PFSK-1 (cell line): Measurements from ENCODE around the gene CDC45.

Experiments used
- FOXP2 ChIP-seq: optimal IDR thresholded peaks from 2 replicates; pipeline ENCODE3; 2011; ENCODE audit warnings: borderline replicate concordance, control low read depth, inconsistent platforms; ENCODE audit not compliant: insufficient read depth; ENCODE audit errors: extremely low read length, extremely low read depth
- POLR2AphosphoS5 ChIP-seq: IDR thresholded peaks from 2 replicates; pipeline ENCODE4 v1.6.1; 2012; ENCODE audit warnings: low read depth, mild to moderate bottlenecking, control low read depth, low read length, moderate library complexity
- SIN3A ChIP-seq: IDR thresholded peaks from 2 replicates; pipeline ENCODE4 v1.6.1; 2012; ENCODE audit warnings: mild to moderate bottlenecking, low read length, moderate library complexity, borderline replicate concordance; ENCODE audit not compliant: insufficient read depth
- TAF1 ChIP-seq: IDR thresholded peaks from 2 replicates; pipeline ENCODE4 v1.6.1; 2012; ENCODE audit warnings: low read length, control low read depth, borderline replicate concordance; ENCODE audit not compliant: insufficient read depth
- TF ChIP-seq, protein P1 (sequence below), 2 experiments: IDR thresholded peaks; 2 replicates each; pipeline versions ENCODE4 v1.6.1 to v1.8.0; 2011 to 2012; ENCODE audit warnings: low read depth in 2 of 2, low read length in 2 of 2, control low read depth in 1 of 2, inconsistent platforms in 1 of 2, mild to moderate bottlenecking in 1 of 2, moderate library complexity in 1 of 2; ENCODE audit not compliant: insufficient read depth in 1 of 2

DNA sequence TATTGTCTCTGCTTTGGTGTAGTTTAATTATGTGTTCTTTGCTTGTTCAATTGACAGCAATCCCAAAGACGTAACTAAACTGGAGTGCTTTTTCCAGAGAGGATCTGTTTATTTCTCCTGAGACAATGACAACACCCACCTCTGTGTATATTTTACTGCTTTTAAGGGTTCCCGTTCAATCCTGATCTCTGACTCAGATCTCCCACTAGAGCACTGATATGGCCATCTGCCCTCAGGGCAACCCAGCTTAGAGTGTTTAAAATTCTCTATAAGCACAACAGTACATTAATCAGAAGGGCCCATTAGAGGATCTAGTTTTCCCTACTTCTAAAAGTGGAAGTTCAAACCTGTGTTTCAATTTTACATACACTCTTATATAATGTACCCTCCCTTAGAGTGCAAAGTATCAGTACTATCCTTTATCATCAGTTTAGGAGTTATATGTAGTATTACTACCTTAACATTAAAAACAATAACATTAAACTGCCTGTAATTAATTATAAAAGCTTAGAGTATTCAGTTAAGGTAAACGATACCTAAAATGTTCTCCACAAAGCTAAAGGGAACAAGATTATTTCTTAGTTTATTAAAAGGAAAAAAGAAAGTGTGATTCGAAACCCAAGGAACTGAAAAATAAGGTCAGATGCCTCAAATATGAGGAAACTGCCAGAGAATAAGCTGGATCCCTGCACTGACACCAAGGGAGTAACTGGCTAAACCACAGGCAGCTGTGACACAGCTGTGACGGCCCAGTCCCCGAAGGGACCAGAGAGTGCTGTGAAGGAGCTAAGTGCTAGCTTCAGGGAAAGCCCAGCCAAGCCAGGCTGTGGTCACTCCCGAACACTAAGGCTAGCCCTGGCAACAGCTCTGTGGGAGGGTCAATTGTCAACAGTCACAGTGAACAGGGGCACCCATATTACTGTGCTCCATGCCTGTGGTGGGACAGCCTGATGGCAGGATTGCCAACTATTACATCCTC lies 15.9 kb upstream of the CDC45 start:
- TF ChIP-seq POLR2AphosphoS5 (no peak), TAF1 (no peak), SIN3A (no peak), FOXP2 (no peak)
- TF ChIP-seq, protein P1, sequence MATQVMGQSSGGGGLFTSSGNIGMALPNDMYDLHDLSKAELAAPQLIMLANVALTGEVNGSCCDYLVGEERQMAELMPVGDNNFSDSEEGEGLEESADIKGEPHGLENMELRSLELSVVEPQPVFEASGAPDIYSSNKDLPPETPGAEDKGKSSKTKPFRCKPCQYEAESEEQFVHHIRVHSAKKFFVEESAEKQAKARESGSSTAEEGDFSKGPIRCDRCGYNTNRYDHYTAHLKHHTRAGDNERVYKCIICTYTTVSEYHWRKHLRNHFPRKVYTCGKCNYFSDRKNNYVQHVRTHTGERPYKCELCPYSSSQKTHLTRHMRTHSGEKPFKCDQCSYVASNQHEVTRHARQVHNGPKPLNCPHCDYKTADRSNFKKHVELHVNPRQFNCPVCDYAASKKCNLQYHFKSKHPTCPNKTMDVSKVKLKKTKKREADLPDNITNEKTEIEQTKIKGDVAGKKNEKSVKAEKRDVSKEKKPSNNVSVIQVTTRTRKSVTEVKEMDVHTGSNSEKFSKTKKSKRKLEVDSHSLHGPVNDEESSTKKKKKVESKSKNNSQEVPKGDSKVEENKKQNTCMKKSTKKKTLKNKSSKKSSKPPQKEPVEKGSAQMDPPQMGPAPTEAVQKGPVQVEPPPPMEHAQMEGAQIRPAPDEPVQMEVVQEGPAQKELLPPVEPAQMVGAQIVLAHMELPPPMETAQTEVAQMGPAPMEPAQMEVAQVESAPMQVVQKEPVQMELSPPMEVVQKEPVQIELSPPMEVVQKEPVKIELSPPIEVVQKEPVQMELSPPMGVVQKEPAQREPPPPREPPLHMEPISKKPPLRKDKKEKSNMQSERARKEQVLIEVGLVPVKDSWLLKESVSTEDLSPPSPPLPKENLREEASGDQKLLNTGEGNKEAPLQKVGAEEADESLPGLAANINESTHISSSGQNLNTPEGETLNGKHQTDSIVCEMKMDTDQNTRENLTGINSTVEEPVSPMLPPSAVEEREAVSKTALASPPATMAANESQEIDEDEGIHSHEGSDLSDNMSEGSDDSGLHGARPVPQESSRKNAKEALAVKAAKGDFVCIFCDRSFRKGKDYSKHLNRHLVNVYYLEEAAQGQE (IDR thresholded peaks at IDR 0.05; ENCODE audit: insufficient read depth in 1 of 2, low read depth in 2 of 2, low read length in 2 of 2): no peak
